Fibroblast of skin of scalp (primary cell): ENCODE measurements around the gene GNS.
A peak's percentile ranks its signal among the peaks of the same experiment; 100 is the strongest.
"Not testable (repeated sequence)": the region's sequence is repeated elsewhere in the genome, so short reads cannot be mapped to it uniquely, and the experiment has no call there.

Experiments used
- DNase-seq: peaks from one replicate; pipeline ENCODE4 v3.0.0-alpha.2; 2013

The GNS gene

GRCh38 chr12:64695550-64695949, 63.7 kb downstream of the GNS start:
- DNase-seq = no peak

- no peak for DNase-seq
These were observed 64.8 kb downstream of the GNS start for GRCh38 chr12:64694130-64695040.

DNA sequence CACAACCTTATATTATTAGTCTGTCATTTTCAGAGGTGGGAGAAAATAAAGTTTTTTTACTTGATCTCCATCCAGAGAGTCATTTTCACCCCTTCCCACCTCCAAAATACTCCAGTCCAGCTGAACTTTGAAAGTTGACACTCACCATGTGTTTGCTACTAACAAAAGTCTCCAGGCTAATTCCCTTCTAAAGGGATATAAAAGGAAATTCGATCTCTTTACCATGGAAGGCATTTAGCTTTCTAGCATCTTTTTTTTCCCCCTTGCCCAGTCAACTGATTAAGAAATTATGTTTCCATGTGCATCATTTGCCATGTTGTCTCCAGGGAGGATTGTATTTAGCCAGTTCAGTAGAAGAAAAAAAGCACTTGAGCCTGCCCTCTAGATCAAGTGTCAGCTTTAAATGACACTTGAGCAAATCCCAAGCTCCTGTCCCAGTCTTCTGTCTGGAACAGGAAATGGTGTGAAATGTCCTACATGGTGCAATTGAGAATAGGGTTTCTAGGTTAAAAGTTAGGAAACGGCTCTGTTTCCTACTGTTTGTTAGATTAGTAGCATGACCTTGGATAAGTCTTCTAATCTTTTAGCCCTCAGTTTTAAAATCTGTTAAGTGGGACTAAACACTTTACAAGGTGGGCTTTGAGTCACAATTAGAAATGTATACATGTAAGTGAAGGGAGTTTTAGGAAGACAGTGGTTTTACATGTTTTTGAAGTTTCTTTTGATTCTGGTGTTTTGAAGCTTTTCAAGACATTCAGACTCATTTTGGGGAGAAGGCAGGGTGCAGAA, 67.2 kb downstream of the GNS start:
- DNase-seq = no peak

- DNase-seq = no peak
These were observed 67.9 kb downstream of the GNS start for GRCh38 chr12:64691227-64691794.

DNA sequence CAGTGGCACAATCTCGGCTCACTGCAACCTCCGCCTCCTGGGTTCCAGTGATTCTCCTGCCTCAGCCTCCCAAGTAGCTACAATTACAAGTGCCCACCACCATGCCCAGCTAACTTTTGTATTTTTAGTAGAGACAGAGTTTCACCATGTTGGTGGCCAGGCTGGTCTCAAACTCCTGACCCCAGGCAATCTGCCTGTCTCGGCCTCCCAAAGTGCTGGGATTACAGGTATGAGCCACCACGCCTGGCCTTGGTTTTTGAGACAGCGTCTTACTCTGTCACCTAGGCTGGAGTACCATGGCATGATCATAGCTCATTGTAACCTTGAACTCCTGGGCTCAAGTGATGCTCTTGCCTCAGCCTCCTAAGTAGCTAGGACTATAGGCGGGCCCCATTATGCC, 69.0 kb downstream of the GNS start:
- not testable (repeated sequence) for DNase-seq

GRCh38 chr12:64688715-64689114, 70.5 kb downstream of the GNS start:
- no peak for DNase-seq

DNA sequence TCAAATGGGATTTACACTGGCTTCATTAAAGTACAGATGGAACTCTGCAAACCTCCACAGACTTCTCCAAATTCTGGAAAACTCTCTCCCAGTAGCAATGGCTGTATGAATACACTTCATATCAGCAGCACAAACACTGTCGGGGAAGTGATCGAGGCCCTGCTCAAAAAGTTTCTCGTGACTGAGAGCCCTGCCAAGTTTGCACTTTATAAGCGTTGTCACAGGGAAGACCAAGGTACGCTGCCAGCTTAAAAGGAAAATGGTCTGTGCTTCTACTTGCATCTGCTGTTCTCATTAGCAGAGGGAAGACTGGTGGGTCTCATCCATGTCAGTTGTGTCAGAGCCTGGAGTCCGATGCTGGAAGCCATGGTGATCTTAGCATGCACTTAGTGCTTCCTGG, 71.0 kb downstream of the GNS start:
- DNase-seq = no peak

- DNase-seq = no peak
These were observed 71.4 kb downstream of the GNS start for GRCh38 chr12:64687816-64688215.

DNA sequence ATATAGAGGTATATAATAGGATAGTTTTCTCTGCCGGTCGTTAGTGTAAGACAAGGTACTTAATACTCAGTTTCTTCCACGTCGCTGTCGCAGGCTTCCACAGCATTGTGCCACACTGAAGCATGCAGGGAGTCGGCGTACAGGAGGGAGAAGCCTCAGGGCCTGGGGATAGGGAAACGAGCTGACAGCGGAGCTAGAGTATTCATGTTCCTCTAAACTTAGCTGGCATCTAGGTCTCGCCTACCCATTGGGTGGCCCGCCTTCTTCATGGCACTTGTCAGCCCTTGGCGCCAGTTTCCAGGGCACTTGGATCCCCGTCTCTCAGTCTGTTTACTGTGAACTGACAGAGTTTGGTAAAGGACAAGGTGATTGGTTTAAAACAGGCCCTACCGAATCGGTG, 73.6 kb downstream of the GNS start:
- no peak for DNase-seq

DNA sequence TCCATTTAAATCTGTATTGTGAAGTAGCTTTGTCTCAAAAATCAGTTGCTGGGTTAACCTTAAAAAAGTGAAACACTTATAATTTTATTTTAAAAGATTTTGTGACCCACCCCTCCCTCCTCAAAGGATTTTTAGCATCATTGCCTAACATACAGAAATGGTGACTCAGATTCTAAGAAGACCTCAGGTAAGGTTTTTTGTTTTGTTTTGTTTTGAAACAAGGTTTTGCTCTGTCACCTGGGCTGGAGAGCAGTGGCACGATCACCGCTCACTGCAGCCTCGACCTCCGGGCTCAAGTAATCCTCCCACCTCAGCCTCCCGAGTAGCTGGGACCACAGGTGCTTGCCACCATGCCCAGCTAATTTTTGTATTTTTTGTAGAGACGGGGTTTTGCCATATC, 74.2 kb downstream of the GNS start:
- no peak for DNase-seq

- no peak for DNase-seq
These were observed 75.2 kb downstream of the GNS start for GRCh38 chr12:64683816-64684543.

- DNase-seq = peak; percentile 56
These were observed 76.5 kb downstream of the GNS start for GRCh38 chr12:64682572-64683277.

DNA sequence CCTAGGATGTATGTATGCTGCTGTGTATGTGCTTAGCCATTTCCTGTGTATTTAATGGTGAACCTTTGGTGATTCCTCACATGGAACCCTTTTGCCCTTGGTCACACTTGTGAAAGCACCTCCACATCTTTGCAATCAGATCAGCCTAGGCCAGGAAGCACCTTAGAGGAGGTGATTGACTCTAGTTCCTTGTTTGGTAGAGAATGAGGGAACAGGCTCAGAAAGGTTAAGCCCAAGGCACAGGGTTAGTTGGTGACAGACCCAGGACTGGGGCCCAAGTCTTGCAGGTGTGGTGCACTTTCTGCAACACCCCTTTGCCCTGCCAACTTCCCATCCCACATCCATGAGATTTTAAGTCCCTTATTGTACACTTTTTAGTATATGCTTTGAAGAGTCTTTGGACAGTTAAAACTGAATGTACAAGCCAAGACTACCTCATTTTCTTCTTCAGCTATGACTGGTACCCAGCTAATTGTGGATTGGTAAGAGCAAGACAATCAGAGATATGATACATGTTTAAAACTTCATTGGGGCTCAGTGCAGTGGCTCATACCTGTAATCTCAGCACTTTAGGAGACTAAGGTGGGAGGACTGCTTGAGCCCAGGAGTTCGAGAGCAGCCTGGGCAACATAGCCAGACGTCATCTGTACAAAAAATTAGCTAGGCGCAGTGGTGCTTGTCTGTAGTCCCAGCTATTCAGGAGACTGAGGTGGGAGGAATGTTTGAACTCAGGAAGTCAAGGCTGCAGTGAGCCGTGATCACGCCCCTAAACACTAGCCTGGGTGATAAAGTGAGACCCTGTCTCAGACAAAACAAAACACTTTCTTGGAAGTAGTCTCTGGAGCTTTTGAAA, 77.8 kb downstream of the GNS start:
- DNase-seq = no peak

- no peak for DNase-seq
These were observed 79.0 kb downstream of the GNS start for GRCh38 chr12:64680235-64680634.

GRCh38 chr12:64679487-64680001, 79.7 kb downstream of the GNS start:
- peak; percentile 85 for DNase-seq

DNA sequence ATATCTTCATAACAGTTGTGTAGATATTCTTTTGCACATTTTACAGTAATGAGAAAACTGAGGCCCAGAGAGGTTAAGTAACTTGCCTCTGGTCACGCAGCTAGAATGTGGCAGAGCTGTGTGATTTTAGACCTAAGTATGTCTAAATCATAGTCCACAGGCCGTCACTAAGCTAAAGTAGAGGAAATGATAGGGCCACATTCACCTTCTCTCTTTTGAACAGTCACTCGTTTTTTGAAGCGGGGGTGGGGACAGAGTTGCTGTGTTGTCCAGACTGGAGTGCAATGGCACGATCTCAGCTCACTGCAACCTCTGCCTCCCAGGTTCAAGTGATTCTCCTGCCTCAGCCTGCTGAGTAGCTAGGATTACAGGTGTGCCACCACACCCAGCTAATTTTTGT, 80.4 kb downstream of the GNS start:
- no peak for DNase-seq

DNA sequence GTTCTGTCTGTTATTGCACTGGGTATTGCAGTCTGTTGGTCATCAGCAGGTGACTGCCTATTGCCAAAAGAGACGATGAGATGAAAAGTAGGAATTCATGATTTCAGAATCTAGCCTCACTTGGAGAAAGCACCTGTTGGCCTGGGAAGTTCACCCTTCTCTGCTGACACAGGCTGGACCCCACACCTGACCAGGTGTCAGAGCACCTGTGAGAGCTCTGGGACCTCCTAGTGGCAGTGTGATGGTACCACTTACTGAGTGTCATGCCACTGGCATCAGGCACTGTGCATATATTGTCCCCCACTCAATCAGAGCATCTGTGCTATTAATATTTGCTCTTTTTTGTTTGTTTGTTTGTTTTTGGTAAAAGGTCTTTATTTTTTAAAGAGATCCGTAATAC, 81.0 kb downstream of the GNS start:
- DNase-seq = no peak

GRCh38 chr12:64675795-64676194, 83.4 kb downstream of the GNS start:
- peak; percentile 54 for DNase-seq

DNA sequence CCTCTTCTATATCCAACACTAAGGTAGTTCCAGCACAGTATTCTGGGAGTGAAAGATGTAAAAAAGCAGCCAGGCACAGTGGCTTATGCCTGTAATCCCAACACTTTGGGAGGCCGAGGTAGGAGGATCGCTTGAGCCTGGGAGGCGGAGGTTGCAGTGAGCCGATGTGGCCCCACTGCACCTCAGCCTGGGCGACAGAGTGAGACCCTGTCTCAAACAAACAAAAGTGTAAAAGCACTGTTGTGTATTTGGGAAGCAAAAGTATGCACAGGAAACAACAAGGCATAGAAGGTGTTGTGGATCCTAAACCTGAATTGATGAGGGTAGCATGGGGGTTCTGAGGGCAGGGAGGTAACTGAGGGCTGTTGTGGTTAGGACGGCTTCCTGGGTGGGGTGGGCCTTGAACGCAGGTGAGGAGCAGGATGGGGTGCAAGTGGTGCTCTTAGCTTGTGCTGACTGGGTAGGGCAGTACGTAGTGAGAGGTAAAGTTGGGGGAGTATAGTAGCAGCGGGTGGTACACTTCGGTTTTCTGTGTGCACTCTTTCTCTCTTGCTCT, 84.8 kb downstream of the GNS start:
- DNase-seq = no peak

DNA sequence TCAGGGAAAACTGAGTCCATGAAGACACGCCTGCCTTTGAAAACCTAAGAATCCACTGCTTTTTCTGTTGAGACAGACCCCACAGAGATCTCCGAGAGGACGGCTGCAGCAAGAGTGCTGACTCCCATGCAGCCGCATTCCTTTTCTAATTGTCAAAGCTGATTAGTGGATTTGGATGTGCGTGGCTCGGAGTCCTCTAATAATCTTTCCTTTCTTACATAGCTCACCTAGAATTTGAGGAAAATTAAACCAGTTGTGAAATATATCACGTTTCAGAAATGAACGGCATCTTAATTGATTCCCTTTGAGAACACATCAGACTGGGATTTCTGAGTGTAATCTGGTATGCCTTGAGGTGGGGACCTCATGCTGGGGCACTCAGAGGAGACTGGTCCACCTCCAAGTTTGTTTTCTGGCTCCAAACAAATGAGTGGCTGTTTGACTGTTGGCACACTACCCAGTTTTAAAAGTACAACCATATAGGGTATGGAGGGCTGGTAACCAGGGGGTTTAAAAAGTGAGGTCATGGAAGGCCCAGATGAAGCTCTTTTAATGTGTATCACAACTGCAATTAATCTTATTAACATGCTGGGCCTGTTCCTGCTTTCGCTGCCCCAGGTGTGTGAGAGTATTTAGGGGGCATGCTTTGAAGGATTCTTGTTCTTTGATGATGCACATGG, 85.6 kb downstream of the GNS start:
- peak; percentile 73 for DNase-seq
